GM18858 (cell line): ENCODE measurements around the gene NCAM1.

ENCODE experiments used
- ATAC-seq: cut with Tn5 transposase; IDR thresholded peaks from one replicate; pipeline ENCODE4 v1.9.1; 2021; ENCODE audit not compliant: unreplicated experiment

The NCAM1 gene

DNA sequence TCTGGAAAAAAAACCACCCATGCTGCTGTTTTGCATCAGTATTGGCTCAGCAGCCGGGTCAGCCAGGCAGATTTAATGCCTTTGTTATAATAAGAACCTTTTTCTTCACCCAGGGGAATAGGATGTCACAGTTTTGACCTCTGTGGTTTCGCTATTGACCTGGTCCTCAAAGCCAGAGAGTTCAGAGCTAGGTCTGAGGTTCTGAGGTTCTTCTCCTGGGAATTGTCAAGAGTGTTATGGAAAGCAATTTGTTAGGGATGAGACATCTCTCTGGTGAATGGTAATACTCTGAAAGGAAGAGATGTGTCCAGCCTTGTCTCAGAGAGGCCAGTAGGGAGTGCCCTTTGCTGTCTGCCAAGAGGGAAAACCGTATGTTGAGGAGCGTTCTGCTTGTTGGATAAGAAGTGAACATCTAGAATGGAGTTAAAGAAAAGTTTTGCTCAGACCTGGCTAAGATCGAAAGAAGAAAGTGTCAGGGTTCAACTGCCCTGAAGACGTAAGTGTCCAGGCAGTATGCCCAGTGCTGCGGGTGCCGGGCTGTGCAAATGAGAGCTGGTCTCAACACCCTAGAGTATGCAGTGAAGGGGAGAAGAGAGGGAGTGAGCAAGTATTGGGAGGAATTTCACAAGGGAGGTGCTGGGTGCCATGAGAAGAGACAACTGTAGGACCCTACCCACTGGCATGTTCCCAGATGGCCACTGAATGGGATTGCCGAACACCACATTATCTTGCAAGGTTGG lies 202.2 kb downstream of the NCAM1 start:
- no peak for ATAC-seq

DNA sequence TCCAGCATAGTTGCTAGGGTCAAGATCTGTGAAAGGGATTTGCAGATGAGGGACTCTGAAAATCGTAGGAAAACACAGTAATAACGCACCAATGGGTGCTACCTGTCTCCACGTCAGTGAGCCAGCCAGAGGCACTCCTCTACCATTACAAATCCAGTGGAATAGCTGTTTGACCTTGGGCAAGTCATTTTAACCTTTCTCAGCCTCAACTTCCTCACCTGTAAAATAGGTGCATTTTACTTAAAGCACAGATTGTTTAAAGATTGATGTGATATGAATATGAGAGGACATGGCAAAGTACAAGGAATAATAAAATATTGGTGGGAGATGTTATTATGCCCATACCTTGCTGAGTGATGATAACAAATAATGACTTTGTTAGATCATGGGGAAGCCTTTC lies 205.1 kb downstream of the NCAM1 start:
- ATAC-seq = no peak

DNA sequence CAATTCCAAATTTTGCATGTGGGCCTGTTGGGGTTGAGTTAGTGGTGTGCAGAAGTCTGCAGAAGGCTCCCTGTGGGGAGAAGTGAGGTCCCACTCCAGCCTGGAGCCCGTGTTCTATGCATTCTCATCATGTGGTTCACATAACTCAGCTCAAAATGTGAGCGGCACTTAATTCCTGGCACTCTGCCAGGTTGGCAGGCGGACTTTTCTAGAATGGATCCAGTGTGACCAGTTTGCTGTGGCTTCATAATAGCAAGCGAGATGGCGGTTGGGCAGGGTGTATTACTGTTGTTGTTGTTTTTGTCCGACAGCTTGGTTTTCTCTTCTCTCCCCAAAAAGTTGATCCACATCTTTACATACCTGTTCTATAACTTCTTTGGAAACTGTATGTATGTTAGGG lies 206.4 kb downstream of the NCAM1 start:
- no peak for ATAC-seq

- no peak for ATAC-seq
Measured at GRCh38 chr11:113168354-113169342, 207.4 kb downstream of the NCAM1 start.

GRCh38 chr11:113172382-113172951 lies 211.2 kb downstream of the NCAM1 start:
- no peak for ATAC-seq

DNA sequence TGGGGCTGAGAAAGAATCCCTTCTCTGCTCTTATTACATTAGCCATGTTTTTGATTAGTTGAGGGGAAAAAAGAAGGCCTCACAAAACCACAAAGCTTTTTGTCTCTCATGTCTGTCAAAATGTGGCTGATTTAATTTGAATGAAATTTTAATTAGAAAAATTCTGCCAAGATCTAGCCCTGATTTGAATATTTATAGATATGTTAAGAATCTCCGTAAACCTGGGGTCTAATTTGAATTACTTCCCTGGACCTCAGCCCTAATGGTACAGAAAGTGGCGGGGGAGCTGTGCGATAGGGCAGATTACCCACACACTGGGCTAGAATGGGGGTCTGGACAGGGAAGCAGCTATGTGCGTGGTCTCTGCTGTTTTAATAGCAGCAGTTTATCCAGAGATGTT lies 211.9 kb downstream of the NCAM1 start:
- ATAC-seq = no peak

- no peak for ATAC-seq
Measured at GRCh38 chr11:113174882-113175281, 213.7 kb downstream of the NCAM1 start.

- no peak for ATAC-seq
Measured at GRCh38 chr11:113176599-113177360, 215.6 kb downstream of the NCAM1 start.

DNA sequence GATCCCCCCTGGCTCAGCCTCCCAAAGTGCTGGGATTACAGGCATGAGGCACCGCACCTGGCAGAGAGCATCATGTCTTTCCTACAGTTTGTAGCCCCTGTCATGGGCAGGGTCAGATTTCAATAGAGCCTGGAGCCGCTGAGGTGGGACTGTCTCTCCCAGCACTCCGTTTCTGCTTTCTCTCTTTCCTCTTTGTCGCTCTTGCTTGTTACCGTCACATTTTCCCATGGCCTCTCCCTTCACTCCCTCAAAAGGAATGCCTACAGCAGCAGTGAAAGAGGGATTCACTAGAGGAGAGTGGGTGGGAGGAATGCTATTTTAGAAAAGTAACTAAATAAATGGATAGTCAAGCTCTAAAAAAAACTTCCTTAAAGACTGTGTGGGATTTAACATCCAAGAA lies 216.5 kb downstream of the NCAM1 start:
- ATAC-seq = no peak

- no peak for ATAC-seq
Measured at GRCh38 chr11:113178381-113179070, 217.3 kb downstream of the NCAM1 start.

GRCh38 chr11:113179181-113179704 lies 218.0 kb downstream of the NCAM1 start:
- no peak for ATAC-seq

DNA sequence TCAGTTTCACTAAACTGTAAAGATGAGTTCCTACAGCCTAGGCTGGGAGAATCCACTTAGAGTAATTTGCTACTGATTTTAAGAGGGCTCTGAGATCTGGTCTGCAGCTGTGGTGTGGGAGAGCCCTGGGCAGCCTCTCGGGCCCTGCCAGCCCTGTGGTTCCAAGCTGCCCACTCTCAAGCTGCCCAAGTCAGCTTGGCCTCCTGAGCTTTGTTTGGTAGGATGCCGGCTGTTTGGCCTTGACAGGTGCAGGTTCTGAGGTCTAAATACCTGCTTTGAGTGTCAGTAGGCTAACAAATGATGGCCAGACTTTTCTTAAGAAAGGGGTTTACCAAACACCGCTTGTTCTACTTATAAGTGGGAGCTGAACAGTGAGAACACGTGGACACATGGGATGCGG lies 219.9 kb downstream of the NCAM1 start:
- no peak for ATAC-seq

DNA sequence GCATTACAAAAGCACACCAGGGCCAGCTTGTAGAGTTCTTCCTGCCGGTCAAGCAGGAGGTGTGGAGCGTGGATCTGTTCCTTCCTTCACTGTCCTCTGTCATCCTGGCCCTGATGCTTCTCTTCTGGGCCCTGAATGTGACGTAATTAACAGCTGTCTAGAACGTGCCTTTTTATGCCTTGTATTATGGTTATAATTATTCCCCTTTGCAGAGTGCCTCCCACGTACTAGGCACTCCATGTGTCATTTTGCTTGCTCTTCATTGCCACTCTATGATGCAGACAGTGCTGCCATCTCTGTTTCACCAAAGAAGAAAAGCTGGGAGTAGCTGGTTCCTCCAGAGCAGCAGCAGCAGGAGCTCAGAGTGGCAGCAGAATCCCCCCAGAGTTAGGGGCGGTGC lies 221.1 kb downstream of the NCAM1 start:
- ATAC-seq = no peak

DNA sequence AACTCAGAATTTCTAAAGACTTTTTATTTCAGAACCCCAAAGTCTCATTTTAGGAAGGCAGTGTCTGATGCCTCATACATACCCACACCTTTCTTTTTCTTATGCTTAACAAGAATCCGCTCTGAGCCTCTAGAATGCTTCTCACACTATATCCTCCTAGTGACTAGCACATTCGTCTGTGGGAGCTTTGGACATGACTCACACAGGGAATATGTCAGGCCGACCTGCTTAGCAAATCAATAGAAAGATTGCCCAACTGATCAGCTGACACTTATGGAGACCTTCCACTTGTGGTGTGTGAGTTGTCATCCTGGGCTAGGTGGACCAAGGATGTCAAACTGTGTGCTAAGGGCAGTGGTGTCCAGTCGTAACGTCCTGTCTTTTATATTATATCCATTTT lies 223.3 kb downstream of the NCAM1 start:
- ATAC-seq = no peak

GRCh38 chr11:113188371-113188834 lies 227.2 kb downstream of the NCAM1 start:
- ATAC-seq = no peak

- ATAC-seq = no peak
Measured at GRCh38 chr11:113189909-113190667, 228.9 kb downstream of the NCAM1 start.

- ATAC-seq = no peak
Measured at GRCh38 chr11:113192121-113192925, 231.1 kb downstream of the NCAM1 start.

- ATAC-seq = no peak
Measured at GRCh38 chr11:113193016-113193415, 231.8 kb downstream of the NCAM1 start.
